NOMO-1 (cell line): ENCODE data around the gene FRMD3.

Experiments used
- DNase-seq, 2 experiments: peaks; one replicate each; lab custom pipeline; 2025; ENCODE audit not compliant: unreplicated experiment in 2 of 2; lab: John Stamatoyannopoulos, UW

The FRMD3 gene

GRCh38 chr9:83440641-83441040 lies 97.6 kb downstream of the FRMD3 start:
- DNase-seq, result no peak

- no peak for DNase-seq
Observed at GRCh38 chr9:83435301-83435700, 102.9 kb downstream of the FRMD3 start.

GRCh38 chr9:83434254-83434653 lies 103.9 kb downstream of the FRMD3 start:
- DNase-seq, result no peak

DNA sequence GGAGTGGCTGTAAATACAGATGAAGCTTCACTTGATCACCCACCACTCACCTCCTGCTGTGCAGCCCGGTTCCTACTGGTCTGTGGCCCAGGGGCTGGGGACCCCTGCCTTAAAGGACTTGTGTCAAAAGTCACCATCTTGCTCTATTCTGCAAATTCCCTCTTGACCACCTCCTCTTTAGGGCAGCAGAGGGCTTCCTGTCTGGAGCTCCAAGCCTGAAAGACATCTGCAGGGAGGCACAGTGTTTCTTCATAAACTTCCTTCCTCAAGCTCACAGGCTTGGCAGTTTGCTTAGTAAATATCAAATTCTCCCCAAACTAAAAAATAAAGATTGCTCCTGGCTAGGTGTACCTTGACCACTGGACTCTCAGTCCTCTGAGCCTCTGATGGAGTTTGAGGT lies 104.4 kb downstream of the FRMD3 start:
- peak in 1 of 2 experiments; percentile 7 for DNase-seq

GRCh38 chr9:83432877-83433550 lies 105.2 kb downstream of the FRMD3 start:
- peak in 1 of 2 experiments; percentile 23 for DNase-seq

GRCh38 chr9:83432104-83432627 lies 106.0 kb downstream of the FRMD3 start:
- DNase-seq, result no peak

DNA sequence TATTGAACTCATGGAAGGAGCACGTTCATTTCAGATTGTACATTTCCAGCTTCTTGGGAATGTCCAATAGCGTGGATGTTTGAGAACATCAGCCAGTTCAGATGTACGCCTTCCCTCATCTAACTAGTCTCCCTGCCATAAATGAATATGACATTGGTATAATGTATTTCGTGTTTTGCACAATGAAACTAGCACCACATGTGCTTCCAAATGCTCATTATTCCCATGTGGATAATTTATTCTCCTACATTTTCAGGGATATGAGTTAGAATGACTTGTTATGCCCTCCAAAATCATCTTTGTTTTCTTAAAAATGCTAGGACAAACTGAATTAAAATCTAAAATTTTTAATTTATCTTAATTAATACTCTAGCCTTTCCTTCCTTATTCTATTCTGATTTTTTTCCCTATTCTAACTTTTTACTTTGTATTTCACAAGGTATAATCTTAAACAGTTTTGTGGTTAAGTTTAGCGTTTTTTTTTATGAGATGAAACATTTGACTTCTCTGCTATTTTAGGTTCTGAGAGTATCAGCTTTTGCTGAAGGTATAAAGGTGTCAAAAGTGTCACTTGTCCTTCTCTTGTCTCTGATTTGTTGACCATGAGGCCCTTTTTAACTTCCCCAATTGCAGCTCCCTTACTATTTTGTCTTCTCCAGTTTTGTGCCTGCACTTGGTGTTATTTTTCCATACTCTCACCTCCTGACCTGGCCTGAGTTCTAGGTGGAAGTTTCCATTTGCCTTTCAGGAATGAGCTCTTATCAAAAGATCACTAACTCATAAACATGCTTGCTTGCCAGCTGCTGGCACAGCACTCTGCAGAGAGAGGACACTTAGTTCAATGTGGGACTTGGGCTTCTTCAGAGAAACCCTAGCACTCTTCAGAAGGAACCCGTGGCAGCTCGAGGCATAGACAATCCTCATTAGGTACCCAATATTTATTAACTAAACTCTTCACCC lies 106.8 kb downstream of the FRMD3 start:
- DNase-seq, result no peak

GRCh38 chr9:83430681-83431080 lies 107.5 kb downstream of the FRMD3 start:
- DNase-seq, result no peak

DNA sequence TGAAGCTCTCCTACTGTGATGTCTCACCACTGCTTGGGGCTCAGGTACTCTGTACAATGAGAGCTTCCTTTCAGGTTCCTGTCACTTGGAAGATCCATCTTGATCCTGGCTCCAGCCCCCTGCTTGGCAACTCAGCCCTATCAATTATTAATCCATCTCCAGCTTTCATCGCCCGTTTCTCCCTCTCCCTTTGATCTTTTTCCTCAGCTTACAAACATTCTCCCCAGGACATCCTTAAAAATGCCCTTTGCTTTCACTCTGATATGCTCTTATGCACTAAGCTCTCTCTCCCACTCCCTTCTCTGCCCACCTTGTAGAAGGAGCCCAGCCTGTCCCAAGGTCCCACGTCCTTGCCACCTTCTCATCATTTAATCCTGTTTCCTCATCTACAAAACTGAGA lies 109.0 kb downstream of the FRMD3 start:
- DNase-seq, result no peak

GRCh38 chr9:83425240-83425639 lies 113.0 kb downstream of the FRMD3 start:
- DNase-seq, result no peak

DNA sequence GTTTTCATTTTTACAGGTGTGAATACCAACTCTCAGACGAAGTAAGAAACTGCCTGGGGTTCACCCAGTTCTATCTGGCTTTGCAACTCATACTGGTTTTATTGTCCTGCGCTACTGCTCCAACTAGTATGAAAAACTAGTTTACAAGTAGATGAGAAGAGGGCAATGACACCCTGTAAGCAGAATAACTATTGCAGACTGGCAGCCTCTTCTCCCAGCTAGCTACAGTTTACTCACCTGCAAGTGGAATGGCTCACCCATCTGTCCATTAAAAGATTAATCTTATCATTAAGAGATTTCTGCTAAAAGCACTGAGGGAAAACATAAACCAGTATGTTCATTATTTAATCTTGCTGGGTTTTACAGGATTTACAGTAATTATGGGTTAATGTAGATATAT lies 113.4 kb downstream of the FRMD3 start:
- DNase-seq, result no peak

- DNase-seq, result no peak
Observed at GRCh38 chr9:83423815-83424707, 114.1 kb downstream of the FRMD3 start.

- DNase-seq, result no peak
Observed at GRCh38 chr9:83422527-83422926, 115.7 kb downstream of the FRMD3 start.

- no peak for DNase-seq
Observed at GRCh38 chr9:83420486-83420885, 117.7 kb downstream of the FRMD3 start.

DNA sequence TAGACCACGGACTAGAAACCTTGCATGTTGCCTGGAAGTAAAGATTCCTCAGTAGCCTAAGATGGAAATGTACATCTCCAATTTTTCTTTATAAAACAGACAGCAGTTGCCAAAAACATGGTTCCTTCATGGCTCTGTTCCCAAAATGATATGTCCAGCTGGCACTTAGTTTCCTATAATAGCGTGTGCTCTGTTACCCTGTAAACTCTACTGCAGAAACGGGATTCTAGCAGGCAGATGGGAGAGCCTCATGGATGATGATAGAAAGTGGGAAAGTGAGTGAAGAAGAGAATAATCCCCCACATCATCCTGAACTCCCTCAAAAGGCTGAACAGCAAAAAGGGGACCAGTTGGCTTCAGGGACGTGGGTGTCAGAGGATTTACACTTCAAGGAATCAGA lies 118.2 kb downstream of the FRMD3 start:
- no peak for DNase-seq

- DNase-seq, result no peak
Observed at GRCh38 chr9:83418283-83418682, 119.9 kb downstream of the FRMD3 start.

- no peak for DNase-seq
Observed at GRCh38 chr9:83413367-83413766, 124.8 kb downstream of the FRMD3 start.

DNA sequence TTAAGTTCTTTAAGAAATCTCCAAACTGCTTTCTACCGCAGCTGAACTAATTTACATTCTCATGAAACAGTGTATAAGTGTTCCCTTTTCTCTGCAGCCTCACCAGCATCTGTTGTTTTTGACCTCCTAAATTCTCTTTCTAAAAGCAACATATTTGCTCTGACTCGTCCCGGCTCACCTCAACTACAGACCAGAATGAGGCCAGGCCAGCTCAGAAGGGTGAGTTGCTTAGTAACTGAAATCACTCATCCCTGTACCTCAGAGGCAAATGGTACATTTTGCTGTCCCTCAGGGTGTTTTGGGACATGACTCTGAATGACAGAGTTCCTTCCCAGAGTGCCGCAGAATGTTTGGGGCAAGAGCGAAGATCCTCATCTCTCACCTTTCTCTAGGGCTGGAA lies 127.5 kb downstream of the FRMD3 start:
- no peak for DNase-seq

DNA sequence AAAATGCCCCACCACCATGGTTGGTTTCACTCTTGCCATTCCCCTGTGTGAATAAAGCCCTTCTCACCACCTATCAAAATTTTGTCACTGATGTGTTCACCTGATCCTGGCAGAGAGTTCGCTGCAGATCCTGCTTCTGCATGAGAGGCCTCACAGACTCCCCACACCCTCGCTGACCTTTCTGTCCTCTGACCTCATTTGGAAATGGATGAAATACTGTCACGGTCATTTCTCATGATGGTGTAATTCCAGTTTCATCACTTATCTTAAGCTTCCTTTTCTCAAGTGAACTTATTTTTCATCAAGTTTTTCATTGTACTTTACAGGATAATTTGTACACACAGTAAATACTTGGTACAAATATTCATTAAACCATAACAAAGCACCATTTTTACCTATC lies 131.3 kb downstream of the FRMD3 start:
- peak; percentile 13 to 28 for DNase-seq

DNA sequence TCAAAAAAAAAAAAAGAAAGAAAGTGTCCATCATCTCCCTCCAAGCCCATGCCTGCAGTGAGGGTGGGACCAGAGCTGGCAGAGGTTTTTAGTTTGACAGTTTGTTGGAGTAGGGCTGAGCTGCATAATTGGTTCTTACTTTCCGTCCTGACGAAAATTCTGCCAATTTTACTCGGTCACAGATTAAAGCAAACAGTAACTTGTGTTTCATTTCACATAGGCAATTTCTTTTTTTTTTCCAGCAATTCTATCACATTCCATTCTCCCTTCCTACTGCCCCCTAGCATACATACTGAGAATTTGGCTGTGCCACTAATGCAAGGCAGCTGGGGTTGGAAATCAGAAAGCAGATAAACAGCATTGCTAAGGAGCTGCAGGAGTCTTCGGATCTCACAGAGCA lies 132.4 kb downstream of the FRMD3 start:
- DNase-seq, result no peak
